ENCODE results near the gene COBL. TPM values are rescaled to one million over a fixed set of nuclear protein-coding genes. Genes with fewer than 3 reads are reported as not detected.

Gene COBL
- total and polyA plus RNA-seq, 2 of the 4 experiments (the other 2 are of a cell fraction), result under 0.01 TPM; not detected in 1

DNA sequence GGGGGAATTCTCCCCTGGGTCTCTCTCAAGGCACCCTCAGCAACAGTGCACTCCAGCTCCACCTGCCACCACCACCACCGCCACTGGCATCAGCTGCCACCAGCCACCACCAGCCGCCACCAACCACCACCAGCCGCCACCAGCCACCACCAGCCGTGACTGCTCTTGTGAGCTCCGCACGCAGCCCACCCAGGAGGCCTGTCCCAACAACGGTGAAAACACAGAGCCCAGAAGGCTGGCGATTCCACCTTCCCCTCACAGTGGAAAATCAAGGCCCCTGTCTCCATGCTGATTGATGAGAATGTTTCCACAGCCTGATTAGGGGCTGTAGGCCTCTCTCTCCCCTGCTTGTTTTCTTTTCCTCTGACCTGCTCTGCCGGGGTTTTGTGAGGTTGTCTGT is 41.1 kb downstream of the COBL start:
- no peak overlapping the region for H2BK20ac ChIP-seq (ENCODE audit: low read depth, low read length)
- CTCF ChIA-PET, result no interaction called here
- no peak overlapping the region for H3K4me2 ChIP-seq (ENCODE audit: low read depth, low read length)
- H3K9me1 ChIP-seq (ENCODE audit: insufficient read depth, low read length), result no peaks in the 10 kb centered on the region
- BruUV-seq (replicated peaks), result no TSS peak
- H2BK15ac ChIP-seq (ENCODE audit: low read depth, low read length), result no peak overlapping the region
- no peak overlapping the region for H3K14ac ChIP-seq (replicated peaks; ENCODE audit: low read depth, low read length)
- H3K4ac ChIP-seq (ENCODE audit: low read depth, low read length), result no peak overlapping the region
- POLR2A ChIA-PET (ENCODE audit: unreplicated experiment), result no interaction called here
- no peak overlapping the region for H3K56ac ChIP-seq (ENCODE audit: extremely low read depth, insufficient read depth, low read length)
- no peak overlapping the region for H3K4me3 ChIP-seq (ENCODE audit: insufficient read depth, low read depth, low read length)
- DNase-seq, result no peak
- H4K91ac ChIP-seq (ENCODE audit: insufficient read depth, low read depth, low read length), result no peak overlapping the region
- no peaks in the 10 kb centered on the region for H4K20me1 ChIP-seq (ENCODE audit: insufficient read depth, low read length)
- H3K27me3 ChIP-seq (ENCODE audit: control insufficient read depth, insufficient read depth, low read length), result no peaks in the 10 kb centered on the region
- H2BK5ac ChIP-seq (ENCODE audit: low read depth, low read length, poor library complexity, severe bottlenecking), result no peak overlapping the region
- no peak overlapping the region for H2AK5ac ChIP-seq (ENCODE audit: low read depth, low read length)
- H4K5ac ChIP-seq (ENCODE audit: low read depth, low read length), result no peak overlapping the region
- no peak overlapping the region for H3K9ac ChIP-seq (ENCODE audit: low read depth, low read length)
- no peak overlapping the region for H2AFZ ChIP-seq (replicated peaks; ENCODE audit: low read length, poor library complexity)
- no peaks in the 10 kb centered on the region for H3K79me1 ChIP-seq (ENCODE audit: low read depth in 1 of 2, low read length in 2 of 2)
- TF ChIP-seq POLR2A (IDR thresholded peaks at IDR 0.05; ENCODE audit: low read depth, low read length) (no peak), CHD1 (IDR thresholded peaks at IDR 0.05; ENCODE audit: low read depth, low read length) (no peak), CEBPB (IDR thresholded peaks at IDR 0.05; ENCODE audit: low read depth, low read length) (no peak), MAFK (IDR thresholded peaks at IDR 0.05; ENCODE audit: low read depth, low read length) (no peak), NFE2L2 (IDR thresholded peaks at IDR 0.05; ENCODE audit: low read depth, low read length) (no peak), RAD21 (IDR thresholded peaks at IDR 0.05; ENCODE audit: low read length) (no peak), RFX5 (IDR thresholded peaks at IDR 0.05; ENCODE audit: low read depth, low read length) (no peak), BHLHE40 (IDR thresholded peaks at IDR 0.05; ENCODE audit: low read depth, low read length) (no peak), SMC3 (IDR thresholded peaks at IDR 0.05; ENCODE audit: low read depth, low read length) (no peak)
- TF ChIP-seq, protein P1, sequence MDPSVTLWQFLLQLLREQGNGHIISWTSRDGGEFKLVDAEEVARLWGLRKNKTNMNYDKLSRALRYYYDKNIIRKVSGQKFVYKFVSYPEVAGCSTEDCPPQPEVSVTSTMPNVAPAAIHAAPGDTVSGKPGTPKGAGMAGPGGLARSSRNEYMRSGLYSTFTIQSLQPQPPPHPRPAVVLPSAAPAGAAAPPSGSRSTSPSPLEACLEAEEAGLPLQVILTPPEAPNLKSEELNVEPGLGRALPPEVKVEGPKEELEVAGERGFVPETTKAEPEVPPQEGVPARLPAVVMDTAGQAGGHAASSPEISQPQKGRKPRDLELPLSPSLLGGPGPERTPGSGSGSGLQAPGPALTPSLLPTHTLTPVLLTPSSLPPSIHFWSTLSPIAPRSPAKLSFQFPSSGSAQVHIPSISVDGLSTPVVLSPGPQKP (IDR thresholded peaks at IDR 0.05; ENCODE audit: borderline replicate concordance, low read depth, low read length), result no peak
- TF ChIP-seq, protein P2, sequence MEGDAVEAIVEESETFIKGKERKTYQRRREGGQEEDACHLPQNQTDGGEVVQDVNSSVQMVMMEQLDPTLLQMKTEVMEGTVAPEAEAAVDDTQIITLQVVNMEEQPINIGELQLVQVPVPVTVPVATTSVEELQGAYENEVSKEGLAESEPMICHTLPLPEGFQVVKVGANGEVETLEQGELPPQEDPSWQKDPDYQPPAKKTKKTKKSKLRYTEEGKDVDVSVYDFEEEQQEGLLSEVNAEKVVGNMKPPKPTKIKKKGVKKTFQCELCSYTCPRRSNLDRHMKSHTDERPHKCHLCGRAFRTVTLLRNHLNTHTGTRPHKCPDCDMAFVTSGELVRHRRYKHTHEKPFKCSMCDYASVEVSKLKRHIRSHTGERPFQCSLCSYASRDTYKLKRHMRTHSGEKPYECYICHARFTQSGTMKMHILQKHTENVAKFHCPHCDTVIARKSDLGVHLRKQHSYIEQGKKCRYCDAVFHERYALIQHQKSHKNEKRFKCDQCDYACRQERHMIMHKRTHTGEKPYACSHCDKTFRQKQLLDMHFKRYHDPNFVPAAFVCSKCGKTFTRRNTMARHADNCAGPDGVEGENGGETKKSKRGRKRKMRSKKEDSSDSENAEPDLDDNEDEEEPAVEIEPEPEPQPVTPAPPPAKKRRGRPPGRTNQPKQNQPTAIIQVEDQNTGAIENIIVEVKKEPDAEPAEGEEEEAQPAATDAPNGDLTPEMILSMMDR (conservative IDR thresholded peaks at IDR 0.05; ENCODE audit: low read depth, low read length), result no peak
- in situ Hi-C loops (cut with MboI; ENCODE audit: low sequenced_read_pairs), result no loop called here
- no peaks in the 10 kb centered on the region for H3K9me3 ChIP-seq (ENCODE audit: control insufficient read depth, insufficient read depth, low read length)
- H3K36me3 ChIP-seq (ENCODE audit: control insufficient read depth, insufficient read depth, low read length), result no peaks in the 10 kb centered on the region
- no peak overlapping the region for H4K8ac ChIP-seq (ENCODE audit: low read depth in 2 of 2, low read length in 2 of 2)
- H3K27ac ChIP-seq (ENCODE audit: insufficient read depth, low read length), result no peak overlapping the region
- no peak overlapping the region for H3K18ac ChIP-seq (ENCODE audit: low read depth, low read length)
- dilution Hi-C loops (cut with HindIII; ENCODE audit: low sequenced_read_pairs, unreplicated experiment), result no loop called here
- WGBS, 2 experiments (ENCODE audit: extremely low coverage in 2 of 2, insufficient read length in 1 of 2), result no CpG with 5 or more reads among the region's 9 CpGs
- ATAC-seq (ENCODE audit: low read depth), result no peak
- intact Hi-C loops (cut with micrococcal nuclease), result no loop called here
- H3K23ac ChIP-seq (ENCODE audit: low read depth, low read length), result no peak overlapping the region
- H2AK9ac ChIP-seq (replicated peaks; ENCODE audit: low read depth, low read length, poor library complexity), result no peak overlapping the region
- no peak overlapping the region for H2BK120ac ChIP-seq (ENCODE audit: low read depth, low read length)
- H3K4me1 ChIP-seq (ENCODE audit: control insufficient read depth, insufficient read depth, low read length), result no peaks in the 10 kb centered on the region

Measured in IMR-90 (cell line).